Osteoblast (primary cell): Measurements from ENCODE around the gene SFTPA1. TPM values are rescaled to one million over a fixed set of nuclear protein-coding genes. Genes with fewer than 3 reads are reported as not detected.
A peak's percentile ranks its signal among the peaks of the same experiment; 100 is the strongest.
"Not testable (repeated sequence)": the region's sequence is repeated elsewhere in the genome, so short reads cannot be mapped to it uniquely, and the experiment has no call there.

Experiments
- DNase-seq: peaks from one replicate; pipeline ENCODE4 v3.0.0; 2011; ENCODE audit warnings: low spot score, mixed read lengths; ENCODE audit not compliant: insufficient read length; ENCODE audit errors: missing footprints
- H2AFZ ChIP-seq: 2 replicates; pipeline ENCODE4 v1.6.0; 2011; ENCODE audit warnings: mild to moderate bottlenecking, low read length
- H3K27ac ChIP-seq: 2 replicates; pipeline ENCODE4 v1.5.1; 2011; ENCODE audit warnings: mild to moderate bottlenecking, low read depth, low read length, moderate library complexity
- H3K27me3 ChIP-seq: 2 replicates; pipeline ENCODE4 v1.6.0; 2012; ENCODE audit warnings: mild to moderate bottlenecking, control low read depth, inconsistent platforms, low read length, moderate library complexity; ENCODE audit not compliant: insufficient read depth
- H3K36me3 ChIP-seq: 2 replicates; pipeline ENCODE4 v1.5.1; 2011; ENCODE audit warnings: mild to moderate bottlenecking, low read length, control low read depth, moderate library complexity; ENCODE audit not compliant: insufficient read depth
- H3K4me1 ChIP-seq: 2 replicates; pipeline ENCODE4 v1.5.1; 2011; ENCODE audit warnings: mild to moderate bottlenecking, low read length, control low read depth, moderate library complexity; ENCODE audit not compliant: insufficient read depth
- H3K4me2 ChIP-seq: 2 replicates; pipeline ENCODE4 v1.6.0; 2011; ENCODE audit warnings: mild to moderate bottlenecking, low read length; ENCODE audit not compliant: insufficient read depth
- H3K4me3 ChIP-seq: fragments of 200-600 bp; sonication (generic); 3 replicates; pipeline ENCODE4 v1.5.1; 2012; ENCODE audit warnings: mild to moderate bottlenecking, low read length, inconsistent platforms; ENCODE audit not compliant: insufficient read depth
- H3K79me2 ChIP-seq: 2 replicates; pipeline ENCODE4 v1.6.0; 2012; ENCODE audit warnings: mild to moderate bottlenecking, low read length, control low read depth, inconsistent platforms; ENCODE audit not compliant: insufficient read depth
- H3K9me3 ChIP-seq: 2 replicates; pipeline ENCODE4 v1.5.1; 2011; ENCODE audit warnings: low read depth, low read length, control low read depth
- H4K20me1 ChIP-seq: 2 replicates; pipeline ENCODE4 v1.6.0; 2012; ENCODE audit warnings: mild to moderate bottlenecking, low read length, control low read depth; ENCODE audit not compliant: insufficient read depth
- CTCF ChIP-seq: IDR thresholded peaks from 2 replicates; pipeline ENCODE4 v1.5.1; 2011; ENCODE audit warnings: mild to moderate bottlenecking, low read depth, low read length, moderate library complexity; ENCODE audit errors: extremely low read depth
- total RNA-seq: library from RNA; depleted of rRNA; stranded (reverse); fragments of >200 nt; gene quantifications from 2 replicates; pipeline ENCODE4 v1.2.3, GENCODE V29; 2012

The SFTPA1 gene
- total RNA-seq, 1 donor, result not detected

DNA sequence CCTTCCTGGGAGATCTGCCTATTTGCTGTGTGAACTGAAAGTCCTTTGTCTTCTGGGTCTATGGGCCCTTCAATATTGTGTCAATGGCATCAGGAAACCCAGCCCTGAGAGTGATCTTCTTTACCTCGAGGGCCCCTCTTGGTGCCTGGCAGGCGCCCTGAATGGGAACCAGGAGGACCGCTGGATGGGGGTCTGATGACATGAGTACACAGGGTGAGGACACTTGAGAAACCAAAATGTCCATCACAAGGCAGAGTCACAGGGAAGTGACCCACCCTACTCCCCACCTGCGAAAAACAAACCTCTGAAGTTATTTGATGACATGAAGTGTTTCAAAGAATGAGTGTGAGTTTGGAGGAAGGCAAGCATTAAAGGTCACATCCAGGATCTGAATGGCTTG, 17.3 kb downstream of the SFTPA1 start:
- TF ChIP-seq CTCF, result no peak
- Histone ChIP-seq H3K27me3 (no peaks in the 10 kb centered on the region), H3K9me3 (peaks cover 3% of the 10 kb centered on the region), H3K4me3 (no peak overlapping the region), H3K27ac (no peak overlapping the region), H3K36me3 (no peaks in the 10 kb centered on the region), H2AFZ (no peak overlapping the region), H3K79me2 (no peaks in the 10 kb centered on the region), H3K4me2 (no peak overlapping the region), H4K20me1 (no peaks in the 10 kb centered on the region), H3K4me1 (no peaks in the 10 kb centered on the region)
- peak; percentile 3 for DNase-seq

DNA sequence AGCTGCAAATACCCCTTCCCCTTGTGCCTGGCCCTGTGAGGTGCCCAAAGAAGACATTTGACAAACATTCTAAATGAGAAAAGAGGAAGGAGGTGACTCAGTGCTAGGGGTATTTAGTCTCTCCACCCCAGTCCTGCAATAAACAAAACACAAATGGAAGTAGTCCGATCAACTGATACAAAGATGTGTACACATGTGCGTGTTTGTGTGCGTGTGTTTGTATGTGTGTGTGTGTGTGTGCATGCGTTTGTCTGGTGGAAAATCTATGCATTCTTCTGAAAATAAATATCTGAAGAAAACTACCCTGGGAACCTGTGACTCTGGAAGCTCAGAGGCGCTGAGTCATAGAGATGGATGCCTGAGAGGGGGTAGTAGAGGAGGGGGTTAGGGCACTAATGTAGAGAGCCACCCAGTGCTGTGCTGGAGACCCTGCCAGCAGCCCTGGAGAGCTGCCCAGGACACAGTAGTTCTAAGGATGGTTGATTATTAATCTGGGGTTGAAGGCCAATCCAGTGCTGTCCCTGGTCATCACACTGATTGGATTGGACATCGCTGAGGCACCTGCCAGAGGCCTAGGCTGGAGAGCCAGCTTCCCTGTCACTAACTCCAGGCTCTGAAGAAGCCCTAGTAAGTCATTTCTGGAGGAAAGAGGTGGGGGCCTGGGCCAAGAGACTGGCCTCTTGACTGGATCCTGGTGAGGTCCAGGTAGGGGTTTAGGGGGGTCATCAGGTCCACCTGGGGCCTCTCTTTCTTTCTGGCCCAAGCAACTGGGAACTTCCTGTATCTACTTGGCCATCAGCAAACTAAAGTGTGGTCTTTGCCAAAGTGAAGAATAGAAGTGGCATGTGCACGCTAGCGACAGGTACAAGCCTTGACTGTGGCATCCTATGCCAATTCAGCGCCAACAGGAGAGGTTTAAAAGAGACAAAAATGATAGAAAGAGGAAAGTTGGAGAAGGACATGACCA, 18.5 kb downstream of the SFTPA1 start:
- Histone ChIP-seq H2AFZ (no peak overlapping the region), H3K4me3 (no peak overlapping the region), H3K4me2 (no peak overlapping the region), H4K20me1 (no peaks in the 10 kb centered on the region), H3K27me3 (no peaks in the 10 kb centered on the region), H3K36me3 (no peaks in the 10 kb centered on the region), H3K27ac (no peak overlapping the region), H3K79me2 (no peaks in the 10 kb centered on the region), H3K9me3 (peaks cover 3% of the 10 kb centered on the region), H3K4me1 (no peaks in the 10 kb centered on the region)
- DNase-seq, result peak; percentile 13
- TF ChIP-seq CTCF, result no peak

GRCh38 chr10:79629955-79630327, 19.2 kb downstream of the SFTPA1 start:
- H3K4me1 ChIP-seq, result no peaks in the 10 kb centered on the region
- no peak overlapping the region for H3K4me2 ChIP-seq
- H4K20me1 ChIP-seq, result no peaks in the 10 kb centered on the region
- no peak overlapping the region for H2AFZ ChIP-seq
- no peak overlapping the region for H3K27ac ChIP-seq
- H3K4me3 ChIP-seq, result no peak overlapping the region
- DNase-seq, result no peak
- no peak for TF ChIP-seq CTCF
- H3K27me3 ChIP-seq, result no peaks in the 10 kb centered on the region
- peaks cover 3% of the 10 kb centered on the region for H3K9me3 ChIP-seq
- H3K36me3 ChIP-seq, result no peaks in the 10 kb centered on the region
- H3K79me2 ChIP-seq, result no peaks in the 10 kb centered on the region

DNA sequence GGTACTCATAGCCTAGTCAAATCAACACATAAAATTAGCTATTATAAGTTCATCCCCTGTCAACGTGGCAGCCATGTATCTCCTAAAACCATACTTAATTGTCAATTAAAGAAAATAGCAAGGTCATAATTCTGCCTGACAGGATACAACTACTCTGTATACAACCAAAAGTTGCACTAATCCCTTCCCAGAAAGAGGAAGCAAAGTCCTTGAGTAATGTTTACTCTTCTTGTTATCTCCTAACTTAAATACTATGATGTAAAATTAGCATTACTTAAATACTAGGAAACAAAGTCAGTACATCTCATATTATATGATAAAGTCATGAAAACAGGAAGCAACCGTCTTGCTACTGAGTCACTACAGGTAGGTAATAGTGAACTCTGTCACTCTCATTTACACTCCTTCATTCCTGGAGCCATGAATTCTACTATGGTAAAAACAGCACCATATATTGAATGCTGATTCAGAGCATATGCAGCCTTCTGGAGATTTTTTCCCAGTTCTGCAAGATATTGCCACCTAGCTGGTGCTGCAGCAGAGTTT, 26.0 kb downstream of the SFTPA1 start:
- not testable (repeated sequence) for H3K4me1 ChIP-seq, H3K36me3 ChIP-seq, H3K4me2 ChIP-seq, H3K79me2 ChIP-seq, DNase-seq, H3K9me3 ChIP-seq, H3K4me3 ChIP-seq, H3K27ac ChIP-seq, H3K27me3 ChIP-seq, H4K20me1 ChIP-seq, H2AFZ ChIP-seq
